Astrocyte (in vitro differentiated cells and primary cell): ENCODE data around the gene RPL27A.

Source experiments
- CTCF ChIP-seq: IDR thresholded peaks from 2 replicates; pipeline ENCODE4 v1.5.1; 2011; ENCODE audit warnings: low read depth, mild to moderate bottlenecking, inconsistent platforms, low read length, moderate library complexity; ENCODE audit not compliant: insufficient read depth
- EZH2 ChIP-seq: IDR thresholded peaks from 2 replicates; pipeline ENCODE4 v1.6.1; 2012; ENCODE audit warnings: mild to moderate bottlenecking, low read length, inconsistent platforms; ENCODE audit not compliant: insufficient read depth

- TF ChIP-seq CTCF (no peak), EZH2 (no peak)
Observed at GRCh38 chr11:8726395-8726794, 43.8 kb downstream of the RPL27A start.
